HepG2 (cell line): ENCODE data around the gene PLXNB2. TPM values are rescaled to one million over a fixed set of nuclear protein-coding genes. Genes with fewer than 3 reads are reported as not detected.

Experiments
- ATAC-seq: fragments of 200-7000 bp; cut with Tn5 transposase; 3 replicates; pipeline ENCODE4 v1.9.1; 2020; ENCODE audit warnings: mild to moderate bottlenecking, moderate library complexity
- BruUV-seq: library from RNA; stranded (reverse); fragments of 400-500 nt; replicated peaks from 2 replicates; lab custom pipeline; 2021; lab: Mats Ljungman, UMichigan
- CTCF ChIA-PET: fragments of 300-600 bp; formaldehyde crosslinking; extraction: SDS; loops from one replicate; lab custom pipeline; 2021; ENCODE audit warnings: low total read pairs, inconsistent platforms, low intra/inter-chr PET ratio; lab: Yijun Ruan, JAX
- POLR2A ChIA-PET: fragments of 350-600 bp; sonication (Branson Sonifier 250); formaldehyde crosslinking; loops from one replicate; lab custom pipeline; 2020; ENCODE audit warnings: antibody characterized with exemption, inconsistent platforms; lab: Yijun Ruan, JAX
- DNase-seq: peaks from one replicate; pipeline ENCODE4 v3.0.0-alpha.2; 2015; ENCODE audit warnings: low spot score
- FAIRE-seq: peaks from 3 replicates; lab custom pipeline; 2011; peaks lifted over from hg19 to GRCh38; lab: Jason Lieb, UNC
- H2AFZ ChIP-seq: one replicate; pipeline ENCODE4 v1.6.1; 2011; ENCODE audit warnings: low read length, inconsistent platforms
- H3K27ac ChIP-seq: fragments of 300-600 bp; 3 replicates; pipeline ENCODE4 v1.8.0; 2011; ENCODE audit warnings: mixed run types, mild to moderate bottlenecking, mixed read lengths, low read length, inconsistent platforms; ENCODE audit not compliant: insufficient read depth; ENCODE audit errors: extremely low read length
- H3K27me3 ChIP-seq, 2 experiments: fragments of 200-600 bp in 1 of 2; 2 replicates in 1 of 2; 3 replicates in 1 of 2; pipeline versions ENCODE4 v1.6.0 to v1.8.0; 2011; ENCODE audit warnings: low read length in 2 of 2, mild to moderate bottlenecking in 2 of 2, moderate library complexity in 2 of 2, inconsistent platforms in 1 of 2; ENCODE audit not compliant: insufficient read depth in 2 of 2, control insufficient read depth in 1 of 2
- H3K36me3 ChIP-seq, 2 experiments: fragments of 200-600 bp in 1 of 2; replicated peaks in 1 of 2; 2 replicates in 1 of 2; 3 replicates in 1 of 2; pipeline versions ENCODE4 v1.5.1 to v1.8.0; 2011; ENCODE audit warnings: low read length in 2 of 2, inconsistent platforms in 1 of 2; ENCODE audit not compliant: insufficient read depth in 2 of 2, control insufficient read depth in 1 of 2
- H3K4me1 ChIP-seq: 2 replicates; pipeline ENCODE4 v1.5.1; 2012; ENCODE audit warnings: low read length, inconsistent platforms; ENCODE audit not compliant: insufficient read depth
- H3K4me2 ChIP-seq: 2 replicates; pipeline ENCODE4 v1.6.0; 2011; ENCODE audit warnings: low read depth, low read length, inconsistent platforms
- H3K4me3 ChIP-seq, 3 experiments: fragments of 200-600 bp in 1 of 3; sonication (generic), shearing (Covaris generic) in 1 of 3; replicated peaks in 1 of 3; 2 replicates each; pipeline ENCODE4 v1.5.1; 2011 to 2016; ENCODE audit warnings: low read length in 3 of 3, inconsistent platforms in 2 of 3, low read depth in 2 of 3, mild to moderate bottlenecking in 2 of 3, control low read depth in 1 of 3, mixed read lengths in 1 of 3; ENCODE audit not compliant: insufficient read depth in 1 of 3
- H3K79me2 ChIP-seq: one replicate; pipeline ENCODE4 v1.6.1; 2011; ENCODE audit warnings: low read length, inconsistent platforms; ENCODE audit not compliant: insufficient read depth
- H3K9ac ChIP-seq: 2 replicates; pipeline ENCODE4 v1.6.0; 2011; ENCODE audit warnings: mild to moderate bottlenecking, low read depth, low read length, inconsistent platforms; ENCODE audit not compliant: insufficient read depth
- H3K9me3 ChIP-seq: 2 replicates; pipeline ENCODE4 v1.5.1; 2012; ENCODE audit warnings: mild to moderate bottlenecking, low read length
- H4K20me1 ChIP-seq: 2 replicates; pipeline ENCODE4 v1.6.0; 2011; ENCODE audit warnings: inconsistent platforms, mild to moderate bottlenecking, low read length, moderate library complexity; ENCODE audit not compliant: insufficient read depth
- AGO2 ChIP-seq: fragments of 200-400 bp; formaldehyde crosslinking; optimal IDR thresholded peaks from 2 replicates; pipeline ENCODE3; 2017; ENCODE audit warnings: mild to moderate bottlenecking, low read depth, low read length, moderate library complexity
- DDIT3 ChIP-seq: sonication (generic); formaldehyde crosslinking; IDR thresholded peaks from 2 replicates; pipeline ENCODE4 v1.4.0; 2020; ENCODE audit warnings: mild to moderate bottlenecking, missing genetic modification reagents
- FIP1L1 ChIP-seq: fragments of 200-400 bp; formaldehyde crosslinking; IDR thresholded peaks from 2 replicates; pipeline ENCODE4 v1.6.1; 2018; ENCODE audit warnings: low read depth, mild to moderate bottlenecking, low read length, moderate library complexity, borderline replicate concordance; ENCODE audit not compliant: insufficient read depth
- MATR3 ChIP-seq: sonication (generic); formaldehyde crosslinking; IDR thresholded peaks from 2 replicates; pipeline ENCODE4 v1.4.0; 2020; ENCODE audit warnings: missing genetic modification reagents
- MEIS1 ChIP-seq: sonication (generic); formaldehyde crosslinking; IDR thresholded peaks from 2 replicates; pipeline ENCODE4 v1.9.0; 2021; ENCODE audit warnings: mild to moderate bottlenecking, missing genetic modification reagents, moderate library complexity, borderline replicate concordance
- RCOR2 ChIP-seq: IDR thresholded peaks from 2 replicates; pipeline ENCODE4 v1.6.1; 2016; ENCODE audit warnings: missing biosample characterization, missing genetic modification reagents
- YEATS4 ChIP-seq: sonication (generic); formaldehyde crosslinking; IDR thresholded peaks from 2 replicates; pipeline ENCODE4 v1.4.0; 2020; ENCODE audit warnings: missing genetic modification reagents, borderline replicate concordance
- ZMYM4 ChIP-seq: sonication (generic); formaldehyde crosslinking; IDR thresholded peaks from 2 replicates; pipeline ENCODE4 v1.8.1; 2023; ENCODE audit warnings: mild to moderate bottlenecking, missing genetic modification reagents
- ZNF180 ChIP-seq: sonication (generic); formaldehyde crosslinking; IDR thresholded peaks from 2 replicates; pipeline ENCODE4 v1.4.0; 2020; ENCODE audit warnings: low read depth, missing genetic modification reagents, borderline replicate concordance
- ZNF234 ChIP-seq: sonication (generic); formaldehyde crosslinking; conservative IDR thresholded peaks from 2 replicates; pipeline ENCODE4 v1.5.1; 2020; ENCODE audit warnings: mild to moderate bottlenecking, missing genetic modification reagents
- ZNF501 ChIP-seq: sonication (generic); formaldehyde crosslinking; IDR thresholded peaks from 2 replicates; pipeline ENCODE4 v1.5.1; 2020; ENCODE audit warnings: mild to moderate bottlenecking, moderate library complexity, missing genetic modification reagents
- ZNF776 ChIP-seq: sonication (generic); formaldehyde crosslinking; IDR thresholded peaks from 2 replicates; pipeline ENCODE4 v1.4.0; 2020; ENCODE audit warnings: mild to moderate bottlenecking, missing genetic modification reagents
- WGBS: methylation state at CpG from one replicate; pipeline ENCODE4 v1.1.6; 2017; ENCODE audit warnings: low lambda C conversion rate; 5-methylcytosine and 5-hydroxymethylcytosine counted together
- in situ Hi-C: cut with HindIII; loops from 2 replicates; pipeline ENCODE4 v1.10.0; 2017; ENCODE audit warnings: low pct_unique_long_range_greater_than_20kb; ENCODE audit not compliant: extremely low pct_ligation_motif_present
- intact Hi-C: fragments of 100-400 bp; cut with micrococcal nuclease; formaldehyde crosslinking; loops from one replicate; pipeline ENCODE4 v1.10.0; 2022; ENCODE audit not compliant: unreplicated experiment
- polyA plus RNA-seq, 8 experiments: library from polyadenylated mRNA; depleted of rRNA in 3 of 8; stranded (reverse) in 7 of 8; unstranded in 1 of 8; fragments of >200 nt; fragmentation: Illumina TruSeq in 4 of 8; extraction: Trizol in 4 of 8; gene quantifications; 2 replicates each; pipeline versions ENCODE4 v1.2.1 to v1.2.3, GENCODE V29; 2011 to 2016; ENCODE audit warnings: low read depth in 4 of 8, missing spikeins in 1 of 8, mixed read lengths in 1 of 8; ENCODE audit not compliant: insufficient read depth in 1 of 8
- total RNA-seq, 5 experiments: library from RNA; depleted of rRNA; stranded (reverse); fragments of >200 nt; fragmentation: Illumina TruSeq; extraction: Trizol; gene quantifications; 2 replicates each; pipeline ENCODE4 v1.2.3, GENCODE V29; 2016; ENCODE audit warnings: low read depth in 1 of 5
- TF ChIP-seq, protein P1 (sequence below): sonication (generic); formaldehyde crosslinking; IDR thresholded peaks from 2 replicates; pipeline ENCODE4 v1.4.0; 2020; ENCODE audit warnings: missing genetic modification reagents

Gene PLXNB2
- total and polyA plus RNA-seq, 2 of the 13 experiments (the other 11 are each of a cell fraction or from before 2014, with no cell fraction given) = 32.6 to 68.9 TPM

- no peaks in the 10 kb centered on the region for H3K9me3 ChIP-seq
- no TSS peak for BruUV-seq
- H3K27ac ChIP-seq = peak overlapping the region; percentile 94
- H3K79me2 ChIP-seq = peaks cover 62% of the 10 kb centered on the region
- POLR2A ChIA-PET = interaction anchor here (1.0 to 4.8 kb wide), 15 partner anchors 12 to 349 kb away, joined by 3 to 126 read pairs (median 6); partner anchors contain the start of genes DENND6B, HDAC10, MAPK12 and PLXNB2
- DNase-seq (no peak), FAIRE-seq (no peak), ATAC-seq (peak; percentile 12)
- H3K36me3 ChIP-seq = peaks cover 13 to 22% of the 10 kb centered on the region in 2 experiments; a peak in 4 of 5 replicates
- peak overlapping the region; percentile 79 for H3K4me2 ChIP-seq
- H3K27me3 ChIP-seq = no peaks in the 10 kb centered on the region
- peak overlapping the region; percentile 71 for H3K9ac ChIP-seq
- peaks cover 9% of the 10 kb centered on the region; the same call in 1 of the 2 replicates for H4K20me1 ChIP-seq
- 89% methylated on average over 14 of the region's 29 CpGs for WGBS
- peak overlapping the region; percentile 44 to 74 (median 73); a peak in 5 of 6 replicates for H3K4me3 ChIP-seq
- H2AFZ ChIP-seq = no peak overlapping the region
- intact Hi-C loops (loop anchor here (2.0 to 10.0 kb wide), 3 partner anchors 16 to 868 kb away; partner anchors contain the start of gene DENND6B), in situ Hi-C loops (no loop called here)
- CTCF ChIA-PET = interaction anchor here (1.2 to 2.3 kb wide), 2 partner anchors 17 to 34 kb away, joined by 9 to 10 read pairs; partner anchors contain the start of gene DENND6B
- peaks cover 57% of the 10 kb centered on the region for H3K4me1 ChIP-seq
- TF ChIP-seq MEIS1 (CRISPR knock-in tag) = no peak
- TF ChIP-seq ZNF180 (CRISPR knock-in tag) = no peak
- TF ChIP-seq FIP1L1 = no peak
- TF ChIP-seq, protein P1, sequence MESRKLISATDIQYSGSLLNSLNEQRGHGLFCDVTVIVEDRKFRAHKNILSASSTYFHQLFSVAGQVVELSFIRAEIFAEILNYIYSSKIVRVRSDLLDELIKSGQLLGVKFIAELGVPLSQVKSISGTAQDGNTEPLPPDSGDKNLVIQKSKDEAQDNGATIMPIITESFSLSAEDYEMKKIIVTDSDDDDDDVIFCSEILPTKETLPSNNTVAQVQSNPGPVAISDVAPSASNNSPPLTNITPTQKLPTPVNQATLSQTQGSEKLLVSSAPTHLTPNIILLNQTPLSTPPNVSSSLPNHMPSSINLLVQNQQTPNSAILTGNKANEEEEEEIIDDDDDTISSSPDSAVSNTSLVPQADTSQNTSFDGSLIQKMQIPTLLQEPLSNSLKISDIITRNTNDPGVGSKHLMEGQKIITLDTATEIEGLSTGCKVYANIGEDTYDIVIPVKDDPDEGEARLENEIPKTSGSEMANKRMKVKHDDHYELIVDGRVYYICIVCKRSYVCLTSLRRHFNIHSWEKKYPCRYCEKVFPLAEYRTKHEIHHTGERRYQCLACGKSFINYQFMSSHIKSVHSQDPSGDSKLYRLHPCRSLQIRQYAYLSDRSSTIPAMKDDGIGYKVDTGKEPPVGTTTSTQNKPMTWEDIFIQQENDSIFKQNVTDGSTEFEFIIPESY (CRISPR knock-in tag) = 0 out of 2 replicates have a peak, but pooled peaks have one; percentile 8
- no peak for TF ChIP-seq ZNF234 (CRISPR knock-in tag)
- 0 out of 2 replicates have a peak, but pooled peaks have one; percentile 12 for TF ChIP-seq ZNF501 (CRISPR knock-in tag)
- TF ChIP-seq YEATS4 (CRISPR knock-in tag) = no peak
- TF ChIP-seq RCOR2 (CRISPR knock-in tag) = no peak
- TF ChIP-seq MATR3 (CRISPR knock-in tag) = no peak
- TF ChIP-seq ZNF776 (CRISPR knock-in tag) = no peak
- TF ChIP-seq DDIT3 = no peak
- peak; percentile 48 for TF ChIP-seq AGO2
- TF ChIP-seq ZMYM4 (CRISPR knock-in tag) = no peak
Observed at GRCh38 chr22:50292643-50293440, 14.6 kb downstream of the PLXNB2 start.
